Gastroesophageal sphincter (tissue), 4 donors: ENCODE data around the gene SCIN. TPM values are rescaled to one million over a fixed set of nuclear protein-coding genes. Genes with fewer than 3 reads are reported as not detected.

Experiments
- ATAC-seq: fragments of 150-250 bp; one replicate; pipeline ENCODE4 v1.9.1; 2016; ENCODE audit warnings: mild to moderate bottlenecking, moderate library complexity
- H3K27ac ChIP-seq, 4 donors: fragments of 200-600 bp; sonication (generic) in 3 of 4; 1 replicate in 3 of 4; 2 replicates in 1 of 4; pipeline ENCODE4 v1.5.1; 2016 to 2019
- H3K27me3 ChIP-seq: fragments of 200-600 bp; sonication (generic); one replicate; pipeline ENCODE4 v1.5.1; 2019
- H3K36me3 ChIP-seq, 2 donors: fragments of 200-600 bp; sonication (generic); one replicate each; pipeline ENCODE4 v1.5.1; 2019; ENCODE audit warnings: control low read depth in 1 of 2
- H3K4me1 ChIP-seq, 3 donors: fragments of 200-600 bp; sonication (generic); 1 replicate in 2 of 3; 2 replicates in 1 of 3; pipeline ENCODE4 v1.5.1; 2016 to 2019; ENCODE audit warnings: control low read depth in 2 of 3
- H3K4me3 ChIP-seq, 2 donors: fragments of 200-600 bp; sonication (generic); one replicate each; pipeline ENCODE4 v1.5.1; 2019; ENCODE audit warnings: mild to moderate bottlenecking in 1 of 2, moderate library complexity in 1 of 2
- H3K9me3 ChIP-seq, 3 donors: fragments of 200-600 bp; sonication (generic); one replicate each; pipeline ENCODE4 v1.5.1; 2017 to 2019; ENCODE audit warnings: control low read depth in 2 of 3
- EP300 ChIP-seq: sonication (generic); formaldehyde crosslinking; IDR thresholded peaks from one replicate; pipeline ENCODE4 v1.6.1; 2017; ENCODE audit warnings: antibody characterized with exemption, mild to moderate bottlenecking
- POLR2A ChIP-seq, 2 donors: fragments of 450-650 bp; IDR thresholded peaks; one replicate each; pipeline ENCODE4 v1.6.1; 2017; ENCODE audit warnings: antibody characterized with exemption in 2 of 2, mild to moderate bottlenecking in 2 of 2, moderate library complexity in 1 of 2
- POLR2AphosphoS5 ChIP-seq: sonication (generic); formaldehyde crosslinking; IDR thresholded peaks from one replicate; pipeline ENCODE4 v1.6.1; 2017; ENCODE audit warnings: antibody characterized with exemption
- small RNA-seq, 4 donors: library from RNA; depleted of rRNA; stranded (forward); fragments of <200 nt; gene quantifications; one replicate each; pipeline ENCODE3, GENCODE V24; 2016
- total RNA-seq, 4 donors: library from RNA; depleted of rRNA; stranded (reverse); fragments of >200 nt; gene quantifications; one replicate each; pipeline ENCODE4 v1.1.0, GENCODE V29; 2016
- TF ChIP-seq, protein P1 (sequence below), 4 experiments: fragments of 200-600 bp in 2 of 4; fragments of 450-650 bp in 2 of 4; sonication (generic) in 1 of 4; IDR thresholded peaks; one replicate each; pipeline ENCODE4 v1.5.1; 2017 to 2019; ENCODE audit warnings: antibody characterized with exemption in 4 of 4, mild to moderate bottlenecking in 2 of 4, moderate library complexity in 2 of 4

Gene SCIN
- total RNA-seq, 4 donors from 2014 or later = 0.62 to 5.8 (median 2.3) TPM

DNA sequence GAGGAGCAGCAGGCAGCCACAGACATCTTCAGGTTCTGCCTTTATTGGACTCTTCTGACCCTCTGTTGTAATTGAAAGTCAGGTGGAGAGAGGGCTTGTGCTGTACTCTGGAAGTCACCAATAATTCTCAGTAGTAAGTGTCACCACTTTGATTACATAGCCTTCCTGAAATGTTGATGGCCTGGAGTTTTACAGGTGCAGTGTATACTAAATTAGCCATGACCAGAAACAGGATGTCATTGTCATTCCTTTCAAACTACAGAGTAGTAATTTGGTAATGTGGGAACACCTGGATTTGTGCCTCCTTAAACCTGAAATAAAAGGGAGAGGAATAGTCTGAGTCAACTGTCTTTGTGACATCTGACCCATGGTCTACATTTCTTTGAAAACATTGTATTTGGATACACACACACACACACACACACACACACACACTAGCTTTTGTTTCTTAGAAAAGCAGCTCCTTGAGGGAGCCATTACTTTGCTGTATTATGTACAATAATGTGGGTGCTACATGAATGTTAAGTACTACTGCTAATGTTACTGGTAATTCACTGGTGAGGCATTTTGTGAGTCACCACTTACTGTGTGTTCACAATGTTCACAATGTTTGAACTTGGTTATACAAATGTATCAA lies 136.5 kb downstream of the SCIN start:
- H3K4me1 ChIP-seq = peaks cover 0 to 38% (median 0%) of the 10 kb centered on the region in 3 donors
- H3K4me3 ChIP-seq = no peak overlapping the region
- no peak for ATAC-seq
- H3K9me3 ChIP-seq = peaks cover 0 to 3% (median 0%) of the 10 kb centered on the region in 3 donors
- no peaks in the 10 kb centered on the region for H3K27me3 ChIP-seq
- TF ChIP-seq, protein P1, sequence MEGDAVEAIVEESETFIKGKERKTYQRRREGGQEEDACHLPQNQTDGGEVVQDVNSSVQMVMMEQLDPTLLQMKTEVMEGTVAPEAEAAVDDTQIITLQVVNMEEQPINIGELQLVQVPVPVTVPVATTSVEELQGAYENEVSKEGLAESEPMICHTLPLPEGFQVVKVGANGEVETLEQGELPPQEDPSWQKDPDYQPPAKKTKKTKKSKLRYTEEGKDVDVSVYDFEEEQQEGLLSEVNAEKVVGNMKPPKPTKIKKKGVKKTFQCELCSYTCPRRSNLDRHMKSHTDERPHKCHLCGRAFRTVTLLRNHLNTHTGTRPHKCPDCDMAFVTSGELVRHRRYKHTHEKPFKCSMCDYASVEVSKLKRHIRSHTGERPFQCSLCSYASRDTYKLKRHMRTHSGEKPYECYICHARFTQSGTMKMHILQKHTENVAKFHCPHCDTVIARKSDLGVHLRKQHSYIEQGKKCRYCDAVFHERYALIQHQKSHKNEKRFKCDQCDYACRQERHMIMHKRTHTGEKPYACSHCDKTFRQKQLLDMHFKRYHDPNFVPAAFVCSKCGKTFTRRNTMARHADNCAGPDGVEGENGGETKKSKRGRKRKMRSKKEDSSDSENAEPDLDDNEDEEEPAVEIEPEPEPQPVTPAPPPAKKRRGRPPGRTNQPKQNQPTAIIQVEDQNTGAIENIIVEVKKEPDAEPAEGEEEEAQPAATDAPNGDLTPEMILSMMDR (IDR thresholded peaks at IDR 0.05) = no peak
- TF ChIP-seq EP300 (no peak), POLR2A (IDR thresholded peaks at IDR 0.05) (no peak), POLR2AphosphoS5 (no peak)
- no peak overlapping the region for H3K27ac ChIP-seq
- no peaks in the 10 kb centered on the region for H3K36me3 ChIP-seq

DNA sequence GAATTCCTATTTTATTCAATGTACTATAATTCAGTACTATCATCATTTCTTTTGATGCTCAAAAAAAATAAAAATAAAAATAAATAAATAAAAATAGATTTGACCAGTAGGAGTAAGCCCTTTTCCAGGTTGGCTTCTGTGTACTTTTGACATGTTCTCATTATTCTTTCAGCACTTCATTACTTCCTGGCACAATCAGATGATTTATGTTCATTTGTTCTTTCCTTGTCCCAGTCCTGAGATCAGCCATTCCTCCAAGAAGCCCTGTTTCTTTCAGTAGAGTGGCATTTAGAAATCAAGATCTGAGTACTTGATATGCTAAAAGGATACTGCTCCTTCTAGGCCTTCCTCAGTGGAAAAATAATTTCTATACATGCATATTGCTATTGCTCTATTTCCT lies 137.8 kb downstream of the SCIN start:
- Histone ChIP-seq H3K27me3 (no peaks in the 10 kb centered on the region), H3K4me3 (no peak overlapping the region), H3K27ac (no peak overlapping the region), H3K9me3 (no peaks in the 10 kb centered on the region), H3K36me3 (no peaks in the 10 kb centered on the region), H3K4me1 (peaks cover 0 to 38% (median 0%) of the 10 kb centered on the region in 3 donors)
- ATAC-seq = no peak
- no peak for TF ChIP-seq POLR2A (IDR thresholded peaks at IDR 0.05)
- TF ChIP-seq EP300 = no peak
- TF ChIP-seq, protein P1 (IDR thresholded peaks at IDR 0.05) = no peak
- no peak for TF ChIP-seq POLR2AphosphoS5

Small RNA genes lying within 50 kb of the gene (small RNA-seq; reads per million reads assigned to genes)
- gene RF00264 = 0 reads per million in 4 donors

Other genes starting within 250 kb of the SCIN start
- under 1 TPM in 2 of 4 donors, not detected in 2; 0.13 to 0.22 TPM for gene VWDE, start 166.9 kb upstream of the SCIN start, total RNA-seq
- 10 to 100 TPM; 34.9 to 69.5 (median 45.0) TPM for gene ARL4A, start 116.9 kb downstream of the SCIN start, total RNA-seq